Ovary (tissue), 9 donors: ENCODE data around the gene ST6GAL1. TPM values are rescaled to one million over a fixed set of nuclear protein-coding genes. Genes with fewer than 3 reads are reported as not detected.

ENCODE experiments used
- DNase-seq, 5 donors: peaks; one replicate each; pipeline ENCODE4 v3.0.0-alpha.2; 2019 to 2020
- H3K27ac ChIP-seq, 2 donors: fragments of 200-600 bp; one replicate each; pipeline versions ENCODE4 v1.5.1 to v1.8.0; 2019 to 2022
- H3K27me3 ChIP-seq: fragments of 200-600 bp; one replicate; pipeline ENCODE4 v1.8.0; 2022
- H3K36me3 ChIP-seq: fragments of 200-600 bp; sonication (generic); one replicate; pipeline ENCODE4 v1.5.1; 2019
- H3K4me1 ChIP-seq: one replicate; pipeline ENCODE4 v1.8.1; 2013; ENCODE audit warnings: mild to moderate bottlenecking, moderate library complexity; ENCODE audit not compliant: insufficient read depth
- H3K4me3 ChIP-seq: fragments of 200-600 bp; sonication (generic); one replicate; pipeline ENCODE4 v1.5.1; 2017
- H3K9me3 ChIP-seq, 2 donors: fragments of 200-600 bp in 1 of 2; sonication (generic) in 1 of 2; one replicate each; pipeline versions ENCODE4 v1.5.1 to v1.8.1; 2013 to 2019; ENCODE audit warnings: mild to moderate bottlenecking in 1 of 2, moderate library complexity in 1 of 2
- CTCF ChIP-seq, 3 donors: fragments of 450-650 bp in 2 of 3; fragments of 200-600 bp in 1 of 3; IDR thresholded peaks; one replicate each; pipeline versions ENCODE4 v1.5.1 to v1.8.0; 2016 to 2022; ENCODE audit warnings: antibody characterized with exemption in 3 of 3, mild to moderate bottlenecking in 1 of 3
- EP300 ChIP-seq: sonication (generic); formaldehyde crosslinking; IDR thresholded peaks from one replicate; pipeline ENCODE4 v1.6.1; 2017; ENCODE audit warnings: antibody characterized with exemption
- POLR2A ChIP-seq: fragments of 450-650 bp; IDR thresholded peaks from one replicate; pipeline ENCODE4 v1.6.1; 2017; ENCODE audit warnings: antibody characterized with exemption, mild to moderate bottlenecking, moderate library complexity
- WGBS, 3 donors: extraction: QIAGEN DNeasy Blood & Tissue Kit in 1 of 3; methylation state at CpG; one replicate each; pipeline versions ENCODE4 v1.1.5 to v1.1.7; 2013 to 2017; 5-methylcytosine and 5-hydroxymethylcytosine counted together
- intact Hi-C, 4 donors: fragments of 100-400 bp; cut with DNase I; formaldehyde crosslinking; loops; one replicate each; pipeline versions ENCODE4 v1.11.0 to v1.15.1; 2022 to 2023
- polyA plus RNA-seq, 2 donors: library from polyadenylated mRNA; stranded (reverse); fragments of 200-250 nt in 1 of 2; fragments of 350-450 nt in 1 of 2; fragmentation: Illumina TruSeq in 1 of 2; extraction: RNeasy Lipid Tissue Mini Kit (QIAGEN cat#74804) in 1 of 2; gene quantifications; one replicate each; pipeline ENCODE4 v1.2.3, GENCODE V29; 2013 to 2014
- total RNA-seq, 7 donors: library from RNA; depleted of rRNA in 2 of 7; stranded (reverse); fragments of >200 nt in 2 of 7; fragmentation: NEBNext Ultra II Directional in 3 of 7; extraction: Animal tissue kit (Norgen Biotek cat#: 25700) in 3 of 7; gene quantifications; one replicate each; pipeline versions ENCODE4 v1.1.0 to v1.2.4, GENCODE V29; 2016 to 2023
- donor health status: DM: no; HTN: no; CAD: no; lungs with moderate emphysema.
- donor health status: DM: no; HTN: no; CAD: no.
- donor health status: Bipolar disorder and iron deficiency.
- donor health status: DM: yes; HTN: yes; CAD: no.
- donor health status: DM: no; HTN: no; CAD: no.
- donor health status: DM: yes; HTN: yes; CAD: no.

The ST6GAL1 gene
- total and polyA plus RNA-seq, 9 donors: 10.6 to 55.2 (median 28.1) TPM

- Histone ChIP-seq H3K4me1 (no peaks in the 10 kb centered on the region), H3K27ac (no peak overlapping the region), H3K27me3 (no peaks in the 10 kb centered on the region), H3K9me3 (no peaks in the 10 kb centered on the region), H3K36me3 (no peaks in the 10 kb centered on the region), H3K4me3 (no peak overlapping the region)
- intact Hi-C loops: no loop called here
- no peak for DNase-seq
- 45 to 56% (median 46%) methylated on average over 11 of the region's 11 CpGs for WGBS, 3 donors
- no peak for TF ChIP-seq POLR2A
- no peak for TF ChIP-seq EP300
- TF ChIP-seq CTCF (IDR thresholded peaks at IDR 0.05): no peak
Measured at GRCh38 chr3:186915806-186916796, 14.2 kb upstream of the ST6GAL1 start.

DNA sequence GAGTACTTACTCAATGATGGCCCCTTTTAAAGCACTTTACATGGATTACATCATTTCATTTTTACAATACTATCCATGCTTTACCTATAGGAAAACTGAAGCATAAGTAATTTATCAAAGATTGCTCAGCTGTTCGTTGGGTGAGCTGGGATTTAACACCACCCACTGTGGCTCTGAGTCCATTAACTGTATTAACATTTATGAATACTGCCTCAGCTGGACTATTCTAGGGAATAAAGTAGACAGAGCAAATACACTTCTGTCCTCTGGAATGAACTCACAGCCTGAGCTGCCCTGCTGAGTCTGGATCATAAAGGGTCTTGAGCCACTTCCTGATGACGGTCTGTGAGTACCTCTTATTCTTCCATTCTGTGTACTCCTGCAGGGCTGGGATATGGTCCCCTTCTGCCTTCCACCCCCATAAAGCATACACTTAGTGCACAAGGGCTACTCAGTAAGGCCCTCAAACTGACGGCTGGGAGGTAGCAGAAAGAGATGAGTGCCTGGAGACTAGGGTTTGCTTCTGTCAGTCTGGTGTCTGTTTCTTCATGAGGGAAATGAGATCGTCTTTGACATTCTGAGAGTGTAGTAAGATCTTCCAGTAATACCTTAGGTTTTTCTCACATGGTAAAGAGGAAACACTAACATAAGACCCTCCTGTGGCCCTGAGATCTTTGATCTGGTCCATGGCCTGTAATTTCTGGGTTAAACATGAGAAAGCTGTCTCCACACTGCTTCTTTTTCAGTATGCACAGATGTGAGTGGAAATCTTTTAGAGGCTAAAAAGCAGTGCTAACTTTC lies 12.6 kb upstream of the ST6GAL1 start:
- Histone ChIP-seq H3K27me3 (no peaks in the 10 kb centered on the region), H3K4me1 (no peaks in the 10 kb centered on the region), H3K27ac (no peak overlapping the region), H3K9me3 (no peaks in the 10 kb centered on the region), H3K36me3 (no peaks in the 10 kb centered on the region), H3K4me3 (no peak overlapping the region)
- 61 to 72% (median 63%) methylated on average over 4 of the region's 4 CpGs for WGBS, 3 donors
- no peak for TF ChIP-seq POLR2A
- no peak for TF ChIP-seq EP300
- TF ChIP-seq CTCF (IDR thresholded peaks at IDR 0.05): no peak
- DNase-seq: no peak
- intact Hi-C loops: no loop called here

DNA sequence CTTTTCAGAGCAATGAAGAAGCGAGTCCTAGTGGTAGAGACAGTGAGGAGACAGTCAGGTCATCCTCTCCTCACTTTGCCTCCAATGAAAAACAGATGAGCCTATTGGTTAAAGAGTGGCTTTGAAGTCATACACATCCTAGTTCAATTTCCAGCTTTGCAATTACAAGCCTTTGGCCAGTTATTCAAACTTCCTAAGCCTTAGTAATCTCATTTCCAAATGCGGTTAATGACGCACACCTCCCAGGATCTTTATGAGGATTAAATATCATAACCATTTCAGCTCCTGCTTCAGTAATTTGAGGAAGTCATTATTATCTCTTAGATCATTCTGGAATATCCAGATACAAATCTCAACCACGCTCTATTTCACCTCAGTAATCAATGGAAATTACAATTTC lies 10.0 kb upstream of the ST6GAL1 start:
- intact Hi-C loops: no loop called here
- Histone ChIP-seq H3K4me1 (no peaks in the 10 kb centered on the region), H3K27ac (no peak overlapping the region), H3K4me3 (no peak overlapping the region), H3K9me3 (no peaks in the 10 kb centered on the region), H3K27me3 (no peaks in the 10 kb centered on the region), H3K36me3 (no peaks in the 10 kb centered on the region)
- no peak for DNase-seq
- WGBS, 3 donors: 83 to 85% (median 85%) methylated on average over 4 of the region's 4 CpGs
- TF ChIP-seq POLR2A: no peak
- TF ChIP-seq CTCF (IDR thresholded peaks at IDR 0.05): no peak
- TF ChIP-seq EP300: no peak

DNA sequence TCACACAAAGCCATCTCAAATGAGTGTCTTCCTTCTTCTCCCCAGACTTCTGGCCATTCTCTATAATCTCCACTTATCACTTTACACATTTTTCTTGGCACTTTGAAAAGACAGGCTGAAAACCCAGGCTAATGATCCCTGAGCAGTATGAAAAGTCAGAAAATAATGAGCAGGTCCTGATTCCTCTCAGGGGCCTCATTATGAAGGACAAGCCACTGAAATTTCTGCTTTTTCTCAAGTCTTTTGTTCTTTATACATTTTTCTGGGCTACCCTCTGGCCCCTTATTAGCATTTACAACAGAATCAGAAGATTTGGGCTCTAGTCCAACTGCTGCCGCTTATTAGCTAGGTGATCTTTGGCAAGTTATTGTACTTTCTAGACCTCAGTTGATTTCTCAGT lies 9.5 kb upstream of the ST6GAL1 start:
- Histone ChIP-seq H3K9me3 (no peaks in the 10 kb centered on the region), H3K36me3 (no peaks in the 10 kb centered on the region), H3K27me3 (no peaks in the 10 kb centered on the region), H3K4me1 (no peaks in the 10 kb centered on the region), H3K4me3 (no peak overlapping the region), H3K27ac (no peak overlapping the region)
- 50 to 78% (median 58%) methylated on average over 1 of the region's 1 CpG for WGBS, 3 donors
- DNase-seq: no peak
- intact Hi-C loops: no loop called here
- TF ChIP-seq EP300 (no peak), CTCF (IDR thresholded peaks at IDR 0.05) (no peak), POLR2A (no peak)
